HEK293T (cell line): ENCODE results near the gene PRDM16.

Source experiments
- CTCF ChIA-PET: fragments of 350-600 bp; formaldehyde crosslinking; extraction: SDS; loops from one replicate; lab custom pipeline; 2021; ENCODE audit warnings: antibody characterized with exemption, inconsistent platforms; lab: Yijun Ruan, JAX
- POLR2A ChIA-PET: fragments of 350-600 bp; formaldehyde crosslinking; extraction: SDS; loops from one replicate; lab custom pipeline; 2020; ENCODE audit warnings: antibody characterized with exemption, inconsistent platforms; lab: Yijun Ruan, JAX
- DNase-seq: peaks from one replicate; pipeline ENCODE4 v3.0.0; 2012; ENCODE audit warnings: mixed read lengths; ENCODE audit errors: extremely low spot score
- ARNT ChIP-seq: fragments of 450-650 bp; IDR thresholded peaks from 2 replicates; pipeline ENCODE4 v1.6.1; 2017; ENCODE audit warnings: mild to moderate bottlenecking
- BHLHE40 ChIP-seq: fragments of 450-650 bp; IDR thresholded peaks from 2 replicates; pipeline ENCODE4 v1.6.1; 2016; ENCODE audit warnings: mild to moderate bottlenecking, moderate library complexity, borderline replicate concordance
- CTBP1 ChIP-seq: fragments of 450-650 bp; IDR thresholded peaks from 2 replicates; pipeline ENCODE4 v1.6.1; 2016; ENCODE audit warnings: borderline replicate concordance
- ELF4 ChIP-seq: fragments of 450-650 bp; IDR thresholded peaks from 2 replicates; pipeline ENCODE4 v1.6.1; 2017; ENCODE audit warnings: antibody characterized with exemption
- FOXA1 ChIP-seq: fragments of 450-650 bp; IDR thresholded peaks from 2 replicates; pipeline ENCODE4 v1.6.1; 2016; ENCODE audit warnings: mild to moderate bottlenecking
- FOXK2 ChIP-seq: fragments of 450-650 bp; IDR thresholded peaks from 2 replicates; pipeline ENCODE4 v1.6.1; 2016; ENCODE audit warnings: mild to moderate bottlenecking
- FOXM1 ChIP-seq: fragments of 450-650 bp; IDR thresholded peaks from 2 replicates; pipeline ENCODE4 v1.6.1; 2017; ENCODE audit warnings: mild to moderate bottlenecking, borderline replicate concordance
- HDGF ChIP-seq: fragments of 450-650 bp; IDR thresholded peaks from 2 replicates; pipeline ENCODE4 v1.6.1; 2017; ENCODE audit warnings: antibody characterized with exemption, borderline replicate concordance
- L3MBTL2 ChIP-seq: fragments of 450-650 bp; conservative IDR thresholded peaks from 2 replicates; pipeline ENCODE4 v1.6.1; 2016; ENCODE audit warnings: mild to moderate bottlenecking
- LEF1 ChIP-seq: fragments of 450-650 bp; IDR thresholded peaks from 2 replicates; pipeline ENCODE4 v1.6.1; 2017; ENCODE audit warnings: mild to moderate bottlenecking, borderline replicate concordance
- NFRKB ChIP-seq: fragments of 450-650 bp; IDR thresholded peaks from 2 replicates; pipeline ENCODE4 v1.6.1; 2016; ENCODE audit warnings: mild to moderate bottlenecking, moderate library complexity
- PKNOX1 ChIP-seq: fragments of 450-650 bp; IDR thresholded peaks from 2 replicates; pipeline ENCODE4 v1.6.1; 2016
- SP1 ChIP-seq: fragments of 450-650 bp; IDR thresholded peaks from 2 replicates; pipeline ENCODE4 v1.6.1; 2017
- SUZ12 ChIP-seq: fragments of 450-650 bp; IDR thresholded peaks from 2 replicates; pipeline ENCODE4 v1.6.1; 2016; ENCODE audit warnings: mild to moderate bottlenecking
- TARDBP ChIP-seq: fragments of 450-650 bp; IDR thresholded peaks from 2 replicates; pipeline ENCODE4 v1.6.1; 2016
- ZNF384 ChIP-seq: fragments of 450-650 bp; IDR thresholded peaks from 2 replicates; pipeline ENCODE4 v1.6.1; 2016

PRDM16 gene

GRCh38 chr1:3225661-3226060 is 156.7 kb downstream of the PRDM16 start:
- DNase-seq = no peak
- CTCF ChIA-PET = no interaction called here
- TF ChIP-seq TARDBP = no peak
- no peak for TF ChIP-seq FOXK2
- TF ChIP-seq FOXM1 = no peak
- no peak for TF ChIP-seq ZNF384
- TF ChIP-seq ELF4 = no peak
- no peak for TF ChIP-seq CTBP1
- no peak for TF ChIP-seq HDGF
- no peak for TF ChIP-seq LEF1
- no peak for TF ChIP-seq NFRKB
- no peak for TF ChIP-seq ARNT
- no peak for TF ChIP-seq L3MBTL2
- no peak for TF ChIP-seq SUZ12
- TF ChIP-seq SP1 = no peak
- TF ChIP-seq BHLHE40 = no peak
- no peak for TF ChIP-seq PKNOX1
- POLR2A ChIA-PET = no interaction called here

- POLR2A ChIA-PET = no interaction called here
Measured at GRCh38 chr1:3226191-3226590, 157.2 kb downstream of the PRDM16 start.

GRCh38 chr1:3226701-3227350 is 157.8 kb downstream of the PRDM16 start:
- CTCF ChIA-PET = no interaction called here
- no peak for DNase-seq
- TF ChIP-seq SP1 (no peak), BHLHE40 (no peak), HDGF (no peak), FOXA1 (no peak), PKNOX1 (no peak), FOXM1 (no peak), CTBP1 (no peak), ARNT (no peak), LEF1 (no peak), SUZ12 (no peak), ELF4 (no peak), L3MBTL2 (no peak), ZNF384 (no peak)
- POLR2A ChIA-PET = no interaction called here

More at GRCh38 chr1:3226191-3226590, 157.2 kb downstream of the PRDM16 start:
- DNase-seq = no peak
- CTCF ChIA-PET = no interaction called here
- no peak for TF ChIP-seq TARDBP
- no peak for TF ChIP-seq PKNOX1
- TF ChIP-seq FOXK2 = no peak
- TF ChIP-seq ZNF384 = no peak
- TF ChIP-seq HDGF = no peak

GRCh38 chr1:3227351-3227704 is 158.3 kb downstream of the PRDM16 start:
- ChIA-PET CTCF (no interaction called here), POLR2A (no interaction called here)
- no peak for DNase-seq
- TF ChIP-seq L3MBTL2 = no peak
- TF ChIP-seq TARDBP = no peak
- no peak for TF ChIP-seq ELF4
- TF ChIP-seq PKNOX1 = no peak
- no peak for TF ChIP-seq CTBP1
- TF ChIP-seq NFRKB = no peak
- no peak for TF ChIP-seq FOXM1
- TF ChIP-seq HDGF = no peak
- no peak for TF ChIP-seq SUZ12
- no peak for TF ChIP-seq FOXK2

GRCh38 chr1:3227893-3228292 is 158.9 kb downstream of the PRDM16 start:
- no peak for DNase-seq
- no peak for TF ChIP-seq PKNOX1
- TF ChIP-seq NFRKB = no peak
- TF ChIP-seq BHLHE40 = no peak
- TF ChIP-seq SP1 = no peak
- TF ChIP-seq ELF4 = no peak
- no peak for TF ChIP-seq ARNT
- no peak for TF ChIP-seq FOXA1
- TF ChIP-seq FOXM1 = no peak
- TF ChIP-seq LEF1 = no peak
- TF ChIP-seq HDGF = no peak
- CTCF ChIA-PET = no interaction called here
- POLR2A ChIA-PET = no interaction called here
